T-cell (primary cell): ENCODE results near the gene NKAIN2. TPM values are rescaled to one million over a fixed set of nuclear protein-coding genes. Genes with fewer than 3 reads are reported as not detected.

Experiments
- ATAC-seq, 4 experiments: fragments of 200-7000 bp in 3 of 4; fragments of 150-1000 bp in 1 of 4; cut with Tn5 transposase; replicated peaks in 1 of 4; 1 replicate in 3 of 4; 2 replicates in 1 of 4; pipeline ENCODE4 v1.10.0; 2021; ENCODE audit warnings: moderate library complexity in 3 of 4, mild to moderate bottlenecking in 2 of 4, moderate number of reproducible peaks in 1 of 4
- CTCF ChIA-PET, 2 donors: fragments of 300-600 bp; sonication (Branson Sonifier 250); formaldehyde crosslinking; loops; one replicate each; lab custom pipeline; 2022; ENCODE audit warnings: antibody characterized with exemption in 2 of 2; lab: Charles Lee
- POLR2A ChIA-PET, 2 donors: fragments of 300-600 bp; sonication (Branson Sonifier 250); formaldehyde crosslinking; loops; one replicate each; lab custom pipeline; 2022; ENCODE audit warnings: antibody characterized with exemption in 2 of 2; lab: Charles Lee
- DNase-seq, 35 experiments: peaks; one replicate each; pipeline versions ENCODE4 v3.0.0 to v3.0.0-alpha.2; 2013 to 2023
- H3K27ac ChIP-seq: one replicate; pipeline ENCODE4 v1.5.1; 2013; ENCODE audit warnings: low read length
- H3K27me3 ChIP-seq, 2 experiments: replicated peaks in 1 of 2; 1 replicate in 1 of 2; 2 replicates in 1 of 2; pipeline versions ENCODE4 v1.6.1 to v1.7.0; 2013; ENCODE audit warnings: low read length in 1 of 2, mixed read lengths in 1 of 2; ENCODE audit not compliant: control insufficient read depth in 2 of 2, insufficient read depth in 2 of 2; ENCODE audit errors: extremely low read depth in 1 of 2
- H3K36me3 ChIP-seq, 2 donors: 1 replicate in 1 of 2; 2 replicates in 1 of 2; pipeline versions ENCODE4 v1.6.1 to v1.7.0; 2013; ENCODE audit warnings: low read length in 1 of 2; ENCODE audit not compliant: control insufficient read depth in 2 of 2, insufficient read depth in 1 of 2; ENCODE audit errors: extremely low read depth in 1 of 2
- H3K4me1 ChIP-seq, 2 experiments: 1 replicate in 1 of 2; 2 replicates in 1 of 2; pipeline versions ENCODE4 v1.6.1 to v1.7.0; 2013; ENCODE audit warnings: low read length in 2 of 2, mixed read lengths in 1 of 2; ENCODE audit not compliant: insufficient read depth in 2 of 2, control insufficient read depth in 1 of 2; ENCODE audit errors: extremely low read depth in 1 of 2
- H3K4me3 ChIP-seq, 2 donors: 1 replicate in 1 of 2; 2 replicates in 1 of 2; pipeline versions ENCODE4 v1.5.1 to v1.7.0; 2013; ENCODE audit warnings: mild to moderate bottlenecking in 2 of 2, low read length in 1 of 2, moderate library complexity in 1 of 2; ENCODE audit not compliant: control insufficient read depth in 1 of 2; ENCODE audit errors: extremely low read depth in 1 of 2
- H3K9me3 ChIP-seq: 2 replicates; pipeline ENCODE4 v1.7.0; 2013
- H3K27ac Mint-ChIP-seq, 2 donors: one replicate each; pipeline ENCODE4 v1.8.0; 2020 to 2021; ENCODE audit warnings: mild to moderate bottlenecking in 2 of 2, mixed read lengths in 2 of 2
- H3K27me3 Mint-ChIP-seq, 2 donors: one replicate each; pipeline ENCODE4 v1.8.0; 2021 to 2022; ENCODE audit warnings: mixed read lengths in 2 of 2
- H3K36me3 Mint-ChIP-seq: one replicate; pipeline ENCODE4 v1.8.0; 2021; ENCODE audit warnings: mixed read lengths
- H3K4me1 Mint-ChIP-seq, 3 donors: one replicate each; pipeline ENCODE4 v1.8.0; 2020 to 2022; ENCODE audit warnings: mixed read lengths in 3 of 3, mild to moderate bottlenecking in 1 of 3
- H3K4me3 Mint-ChIP-seq, 3 donors: one replicate each; pipeline ENCODE4 v1.8.0; 2020 to 2022; ENCODE audit warnings: mild to moderate bottlenecking in 3 of 3, mixed read lengths in 3 of 3, moderate library complexity in 3 of 3
- H3K9me3 Mint-ChIP-seq, 3 donors: one replicate each; pipeline ENCODE4 v1.8.0; 2020 to 2022; ENCODE audit warnings: mixed read lengths in 3 of 3
- WGBS: methylation state at CpG from one replicate; pipeline ENCODE4 v1.1.5; 2013; ENCODE audit warnings: missing lambda C conversion rate; ENCODE audit not compliant: insufficient coverage; 5-methylcytosine and 5-hydroxymethylcytosine counted together
- total RNA-seq, 35 experiments: library from RNA in 6 of 35; stranded (reverse) in 6 of 35; fragments of 120-200 nt in 1 of 35; gene quantifications; one replicate each; pipeline versions ENCODE4 v1.2.1 to v1.2.4 and lab custom pipeline; 2013 to 2026

Gene NKAIN2
- total RNA-seq, 5 donors from 2014 or later (not counting 1 experiment from before 2014, with no cell fraction given): 0.13 TPM; not detected in 4

- H3K4me3 ChIP-seq: no peak overlapping the region
- H3K36me3 ChIP-seq: no peaks in the 10 kb centered on the region
- Mint-ChIP-seq H3K27me3 (no peaks in the 10 kb centered on the region), H3K27ac (no peak overlapping the region), H3K4me1 (no peaks in the 10 kb centered on the region), H3K9me3 (no peaks in the 10 kb centered on the region), H3K36me3 (no peaks in the 10 kb centered on the region), H3K4me3 (no peak overlapping the region)
- CTCF ChIA-PET: no interaction called here
- H3K4me1 ChIP-seq: no peaks in the 10 kb centered on the region
- POLR2A ChIA-PET: no interaction called here
- DNase-seq (no peak), ATAC-seq (no peak)
- no CpG with 5 or more reads among the region's 2 CpGs for WGBS
- H3K9me3 ChIP-seq: no peaks in the 10 kb centered on the region
- no peak overlapping the region for H3K27ac ChIP-seq
- no peaks in the 10 kb centered on the region for H3K27me3 ChIP-seq
These were observed 856.5 kb downstream of the NKAIN2 start for GRCh38 chr6:124660185-124660584.

- Histone ChIP-seq H3K4me3 (no peak overlapping the region), H3K27ac (no peak overlapping the region), H3K27me3 (no peaks in the 10 kb centered on the region), H3K9me3 (no peaks in the 10 kb centered on the region), H3K36me3 (no peaks in the 10 kb centered on the region), H3K4me1 (no peaks in the 10 kb centered on the region)
- DNase-seq: no peak
- Mint-ChIP-seq H3K4me1 (no peaks in the 10 kb centered on the region), H3K4me3 (no peak overlapping the region), H3K27ac (no peak overlapping the region), H3K27me3 (no peaks in the 10 kb centered on the region), H3K9me3 (peaks cover 0 to 6% (median 0%) of the 10 kb centered on the region in 3 donors), H3K36me3 (no peaks in the 10 kb centered on the region)
- no peak for ATAC-seq
- WGBS: 100% methylated on average over 1 of the region's 5 CpGs
- ChIA-PET CTCF (no interaction called here), POLR2A (interaction anchor here in 1 of 2 donors (0.6 kb wide), 1 partner anchor 1303 kb away, joined by 4 read pairs; no protein-coding TSS in a partner anchor)
These were observed 857.5 kb downstream of the NKAIN2 start for GRCh38 chr6:124661097-124661661.

GRCh38 chr6:124668028-124668427 is 864.4 kb downstream of the NKAIN2 start:
- peaks cover 0 to 13% (median 7%) of the 10 kb centered on the region in 3 donors for H3K9me3 Mint-ChIP-seq
- no peak overlapping the region for H3K27ac Mint-ChIP-seq
- no peaks in the 10 kb centered on the region for H3K4me1 ChIP-seq
- no peak for ATAC-seq
- no peaks in the 10 kb centered on the region for H3K36me3 Mint-ChIP-seq
- no peaks in the 10 kb centered on the region for H3K9me3 ChIP-seq
- H3K36me3 ChIP-seq: no peaks in the 10 kb centered on the region
- DNase-seq: no peak
- H3K4me3 ChIP-seq: no peak overlapping the region
- CTCF ChIA-PET: no interaction called here
- no peaks in the 10 kb centered on the region for H3K27me3 Mint-ChIP-seq
- H3K27ac ChIP-seq: no peak overlapping the region
- no peak overlapping the region for H3K4me3 Mint-ChIP-seq
- WGBS: 100% methylated on average over 2 of the region's 5 CpGs
- H3K27me3 ChIP-seq: no peaks in the 10 kb centered on the region
- no peaks in the 10 kb centered on the region for H3K4me1 Mint-ChIP-seq
- POLR2A ChIA-PET: no interaction called here

- DNase-seq (no peak), ATAC-seq (no peak)
- H3K27ac ChIP-seq: no peak overlapping the region
- H3K4me3 Mint-ChIP-seq: no peak overlapping the region
- no peaks in the 10 kb centered on the region for H3K9me3 ChIP-seq
- no peaks in the 10 kb centered on the region for H3K36me3 ChIP-seq
- no peaks in the 10 kb centered on the region for H3K4me1 Mint-ChIP-seq
- no peak overlapping the region for H3K4me3 ChIP-seq
- H3K27me3 ChIP-seq: no peaks in the 10 kb centered on the region
- no peaks in the 10 kb centered on the region for H3K36me3 Mint-ChIP-seq
- no peak overlapping the region for H3K27ac Mint-ChIP-seq
- H3K4me1 ChIP-seq: no peaks in the 10 kb centered on the region
- no peaks in the 10 kb centered on the region for H3K27me3 Mint-ChIP-seq
- WGBS: 68% methylated on average over 2 of the region's 4 CpGs
- CTCF ChIA-PET: no interaction called here
- peaks cover 7 to 17% (median 10%) of the 10 kb centered on the region in 3 donors for H3K9me3 Mint-ChIP-seq
- POLR2A ChIA-PET: interaction anchor here in 1 of 2 donors (0.5 kb wide), 1 partner anchor 902 kb away, joined by 4 read pairs; no protein-coding TSS in a partner anchor
These were observed 866.2 kb downstream of the NKAIN2 start for GRCh38 chr6:124669713-124670480.

GRCh38 chr6:124670801-124671200 is 867.1 kb downstream of the NKAIN2 start:
- no peaks in the 10 kb centered on the region for H3K36me3 ChIP-seq
- Mint-ChIP-seq H3K36me3 (no peaks in the 10 kb centered on the region), H3K4me3 (no peak overlapping the region), H3K9me3 (peaks cover 9 to 19% (median 14%) of the 10 kb centered on the region in 3 donors), H3K4me1 (no peaks in the 10 kb centered on the region), H3K27ac (no peak overlapping the region), H3K27me3 (no peaks in the 10 kb centered on the region)
- no peaks in the 10 kb centered on the region for H3K27me3 ChIP-seq
- H3K4me3 ChIP-seq: no peak overlapping the region
- no CpG with 5 or more reads among the region's 3 CpGs for WGBS
- H3K4me1 ChIP-seq: no peaks in the 10 kb centered on the region
- no peak overlapping the region for H3K27ac ChIP-seq
- ChIA-PET POLR2A (no interaction called here), CTCF (no interaction called here)
- DNase-seq: no peak
- ATAC-seq: no peak
- no peaks in the 10 kb centered on the region for H3K9me3 ChIP-seq

GRCh38 chr6:124671324-124671723 is 867.7 kb downstream of the NKAIN2 start:
- peaks cover 9 to 21% (median 19%) of the 10 kb centered on the region in 3 donors for H3K9me3 Mint-ChIP-seq
- no peaks in the 10 kb centered on the region for H3K27me3 ChIP-seq
- H3K4me3 Mint-ChIP-seq: no peak overlapping the region
- H3K4me1 Mint-ChIP-seq: no peaks in the 10 kb centered on the region
- no peaks in the 10 kb centered on the region for H3K36me3 ChIP-seq
- H3K4me3 ChIP-seq: no peak overlapping the region
- no peak for ATAC-seq
- no peak overlapping the region for H3K27ac ChIP-seq
- no peaks in the 10 kb centered on the region for H3K27me3 Mint-ChIP-seq
- DNase-seq: no peak
- POLR2A ChIA-PET: no interaction called here
- CTCF ChIA-PET: no interaction called here
- no peaks in the 10 kb centered on the region for H3K36me3 Mint-ChIP-seq
- H3K27ac Mint-ChIP-seq: no peak overlapping the region
- no peaks in the 10 kb centered on the region for H3K4me1 ChIP-seq
- no peaks in the 10 kb centered on the region for H3K9me3 ChIP-seq
